Erythroblast (primary cell): Measurements from ENCODE around the gene PLSCR4.

Experiments
- DNase-seq, 2 experiments: peaks; one replicate each; lab custom pipeline; 2025; lab: John Stamatoyannopoulos, UW
- GATA1 ChIP-seq: IDR thresholded peaks from 2 replicates; pipeline ENCODE4 v1.6.1; 2011; ENCODE audit warnings: low read depth, mild to moderate bottlenecking, control low read depth, low read length, moderate library complexity
- POLR2A ChIP-seq: IDR thresholded peaks from 2 replicates; pipeline ENCODE4 v1.6.1; 2011; ENCODE audit warnings: mild to moderate bottlenecking, low read length

The PLSCR4 gene

GRCh38 chr3:146223401-146224373, 27.2 kb downstream of the PLSCR4 start:
- DNase-seq, result no peak
- TF ChIP-seq GATA1, result no peak
- TF ChIP-seq POLR2A, result no peak

DNA sequence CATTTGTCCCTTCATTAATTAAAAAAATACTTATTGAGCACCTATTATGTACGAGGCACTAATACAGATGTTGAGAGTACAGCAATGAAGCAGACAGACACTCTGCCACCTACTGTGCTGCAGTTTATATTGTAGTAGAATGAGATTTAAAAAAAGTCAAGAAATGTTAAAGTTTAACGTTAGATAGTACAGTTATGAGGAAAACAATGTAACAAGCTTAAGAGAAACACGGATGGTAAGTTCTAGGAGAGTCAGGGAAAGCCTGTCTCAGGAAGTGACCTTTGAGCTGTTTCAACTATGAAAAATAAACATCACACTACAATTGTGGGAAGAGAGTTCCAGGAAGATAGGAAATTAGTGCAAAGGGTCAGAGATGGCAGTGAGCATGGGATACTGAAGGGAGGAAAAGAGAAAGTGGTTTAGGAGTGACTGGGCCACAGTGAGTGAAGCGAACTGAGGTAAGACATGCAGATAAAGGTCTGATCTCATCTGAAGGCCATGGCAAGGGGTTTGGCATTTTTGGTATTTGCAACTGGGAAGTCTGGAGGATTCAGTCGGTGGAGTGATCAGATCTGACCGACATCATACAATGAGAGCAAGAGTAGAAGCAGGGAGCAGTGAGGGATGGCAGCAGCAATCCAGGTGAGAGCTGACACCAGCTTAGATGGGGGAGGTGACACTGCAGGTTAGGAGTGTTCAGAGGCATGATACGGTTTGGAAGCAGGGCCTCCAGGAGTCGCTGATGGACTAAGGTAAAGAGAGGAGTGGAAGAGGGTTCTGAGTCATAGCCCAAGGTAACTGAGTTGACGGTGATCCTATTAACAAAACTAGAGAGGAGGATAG, 28.5 kb downstream of the PLSCR4 start:
- TF ChIP-seq POLR2A (no peak), GATA1 (no peak)
- DNase-seq, result no peak

DNA sequence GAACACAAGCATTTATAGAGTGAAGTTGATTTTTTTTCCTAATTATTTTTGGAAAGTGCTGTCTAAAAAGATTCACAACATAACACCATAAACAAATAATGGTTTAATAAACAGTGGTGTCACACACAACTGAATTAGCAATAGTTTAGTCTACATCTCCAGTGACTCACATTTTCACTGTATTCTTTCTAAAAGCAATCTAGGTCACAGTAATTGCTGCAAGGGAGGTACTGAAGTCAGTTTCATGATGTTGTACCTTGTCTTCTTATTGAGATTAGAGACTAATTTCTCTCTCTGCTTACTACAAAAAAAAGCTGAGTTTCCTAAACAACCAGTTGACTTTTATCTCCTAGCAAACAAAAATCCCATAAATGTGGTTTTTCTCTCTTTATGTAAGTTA, 29.6 kb downstream of the PLSCR4 start:
- no peak for TF ChIP-seq GATA1
- TF ChIP-seq POLR2A, result no peak
- DNase-seq, result no peak

- peak; percentile 41 to 73 for DNase-seq
- TF ChIP-seq POLR2A (no peak), GATA1 (no peak)
Measured at GRCh38 chr3:146218880-146219866, 31.7 kb downstream of the PLSCR4 start.

GRCh38 chr3:146217324-146217723, 33.6 kb downstream of the PLSCR4 start:
- TF ChIP-seq GATA1, result no peak
- TF ChIP-seq POLR2A, result no peak
- no peak for DNase-seq

DNA sequence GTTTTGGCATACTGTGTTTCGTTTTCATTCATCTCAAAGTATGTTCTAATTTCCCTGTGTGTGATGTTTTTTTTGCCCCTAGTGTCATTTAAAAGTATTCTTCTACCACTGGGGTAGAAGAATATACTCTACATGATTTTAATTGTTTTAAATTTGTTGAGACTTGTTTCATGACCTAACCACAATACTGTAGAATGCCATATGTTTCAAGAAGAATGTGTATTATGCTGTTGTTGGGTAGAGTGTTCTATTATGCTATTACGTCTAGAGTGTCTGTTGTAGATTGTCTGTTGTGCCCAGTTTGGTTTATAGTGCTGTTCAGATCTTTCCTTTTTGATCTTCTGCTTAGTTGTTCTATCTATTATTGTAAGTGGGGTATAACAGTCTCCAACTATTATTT, 36.4 kb downstream of the PLSCR4 start:
- no peak for DNase-seq
- no peak for TF ChIP-seq POLR2A
- TF ChIP-seq GATA1, result no peak

DNA sequence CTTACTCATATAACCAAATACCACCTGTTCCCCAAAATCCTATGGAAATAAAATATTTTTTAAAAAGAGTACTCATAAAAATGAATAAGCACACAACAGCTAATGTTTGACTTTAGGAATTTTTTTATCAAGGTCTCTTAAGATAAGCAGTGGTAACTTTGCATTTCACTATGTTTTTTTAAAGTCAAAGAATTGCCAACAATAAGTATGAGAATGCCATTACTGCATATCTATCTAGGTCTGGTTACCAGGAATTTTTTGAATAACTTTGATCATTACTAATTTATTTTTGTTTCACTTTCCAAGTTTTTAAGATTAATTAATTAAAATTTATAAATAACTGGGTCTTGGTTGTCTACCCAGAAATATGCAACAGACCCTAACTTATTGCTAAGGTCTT, 41.5 kb downstream of the PLSCR4 start:
- TF ChIP-seq POLR2A, result no peak
- TF ChIP-seq GATA1, result no peak
- DNase-seq, result no peak

DNA sequence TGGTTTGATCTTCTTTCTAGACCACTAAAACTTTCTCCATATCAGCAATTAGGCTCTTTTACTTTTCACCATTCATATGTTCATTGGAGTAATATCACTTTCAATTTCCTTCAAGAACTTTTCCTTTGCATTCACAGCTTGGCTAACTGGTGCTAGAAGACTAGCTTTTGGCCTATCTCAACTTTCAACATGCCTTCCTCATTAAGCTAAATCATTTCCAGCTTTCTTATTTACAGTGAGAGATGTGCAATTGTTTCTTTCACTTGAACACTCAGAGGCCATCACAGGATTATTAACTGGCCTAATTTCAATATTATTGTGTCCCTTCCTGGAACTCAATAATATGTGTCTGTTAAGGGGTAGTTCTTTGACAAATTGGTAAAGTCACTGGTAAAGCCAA, 47.1 kb downstream of the PLSCR4 start:
- DNase-seq, result no peak
- TF ChIP-seq POLR2A (no peak), GATA1 (no peak)

DNA sequence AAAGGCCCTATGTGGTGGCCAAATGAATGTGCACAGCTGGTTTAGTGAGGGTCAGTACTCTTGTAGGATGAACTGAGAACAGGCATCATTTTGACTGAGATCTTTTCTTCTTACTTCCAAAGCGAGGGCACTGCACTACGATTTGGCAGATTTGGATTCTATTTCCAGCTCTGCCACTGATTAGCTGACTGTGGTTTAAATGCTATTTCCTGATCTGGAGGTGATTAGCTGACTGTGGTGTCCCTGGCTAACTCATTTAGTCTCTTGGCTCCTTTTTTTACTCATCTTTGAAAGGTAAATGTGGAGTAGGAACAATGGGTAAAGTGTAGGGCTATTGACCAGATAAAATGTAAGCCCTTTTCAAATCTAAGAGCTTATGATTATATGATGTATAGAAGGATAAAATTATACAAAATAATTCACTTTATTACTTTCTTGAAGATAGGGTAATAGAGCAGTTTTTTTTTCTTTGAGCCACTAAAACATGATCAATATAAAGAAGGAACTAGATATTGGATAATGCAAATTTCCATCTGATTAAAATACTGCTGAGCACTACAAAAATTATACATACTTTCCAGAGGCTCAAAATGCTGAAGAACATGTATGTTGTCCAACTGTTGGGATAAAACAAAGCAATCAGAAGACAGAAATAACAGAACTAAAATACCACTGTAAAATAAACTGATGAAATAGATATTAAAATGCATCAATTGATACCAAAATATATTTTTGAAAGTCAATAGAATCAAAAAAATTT, 50.3 kb downstream of the PLSCR4 start:
- no peak for DNase-seq
- TF ChIP-seq GATA1, result no peak
- TF ChIP-seq POLR2A, result no peak

DNA sequence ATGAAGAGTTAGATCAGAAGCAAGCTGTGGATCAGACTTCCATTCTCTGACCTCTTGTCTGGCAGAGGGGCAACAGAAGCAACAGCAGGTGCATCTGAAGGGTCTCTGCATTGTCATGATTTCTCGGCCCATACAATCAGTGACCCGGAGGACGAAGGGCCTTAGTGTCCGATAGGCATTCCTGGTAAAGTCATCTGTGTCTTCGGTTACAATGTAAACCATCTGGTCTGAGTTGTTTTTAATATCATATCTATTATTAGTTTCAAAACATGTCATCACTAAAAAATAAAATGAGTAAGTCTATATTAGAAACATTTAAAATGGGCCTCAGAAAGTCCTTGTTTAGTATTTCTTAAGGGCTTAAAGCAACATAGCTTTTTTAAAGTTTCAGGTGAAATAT, 51.1 kb downstream of the PLSCR4 start:
- TF ChIP-seq POLR2A (no peak), GATA1 (no peak)
- no peak for DNase-seq

DNA sequence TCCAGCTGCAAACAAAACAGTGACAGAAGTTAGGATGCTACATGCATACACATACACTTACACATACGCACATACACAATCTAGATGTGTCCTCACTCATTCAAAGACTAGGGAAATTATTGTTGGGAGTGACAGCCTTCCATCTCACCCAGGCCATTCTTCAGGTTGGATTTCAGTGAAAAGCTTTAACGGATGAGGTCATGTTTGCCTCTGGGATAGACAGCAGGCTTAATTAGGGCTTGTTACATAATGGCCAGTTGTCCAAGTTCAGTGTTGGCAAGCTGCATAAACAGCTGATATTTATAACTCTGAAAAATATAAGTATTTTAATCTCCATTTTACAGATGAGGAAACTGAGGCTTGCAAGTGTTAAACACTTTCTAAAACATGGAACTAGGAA, 54.1 kb downstream of the PLSCR4 start:
- TF ChIP-seq GATA1, result no peak
- TF ChIP-seq POLR2A, result no peak
- DNase-seq, result no peak

DNA sequence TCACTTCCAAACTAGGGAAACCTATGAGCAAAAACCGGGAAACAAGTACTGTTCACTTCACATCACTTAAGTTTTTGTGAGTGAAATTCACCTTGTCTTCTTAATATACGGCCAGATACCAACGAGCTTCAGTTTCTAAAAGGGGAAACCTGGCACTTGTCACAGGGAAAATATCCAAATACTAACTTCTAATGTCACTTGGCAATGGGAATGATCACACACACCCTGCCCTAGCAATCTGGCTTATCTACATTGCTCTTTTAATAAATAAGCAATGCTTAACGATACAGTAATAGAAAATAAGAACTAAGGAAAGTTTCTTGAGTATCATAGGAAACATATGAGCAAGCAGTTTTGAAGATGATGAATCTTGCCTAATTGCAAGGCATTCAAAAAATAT, 55.3 kb downstream of the PLSCR4 start:
- no peak for DNase-seq
- TF ChIP-seq GATA1 (no peak), POLR2A (no peak)
